Measurements from ENCODE around the gene IFNA1.
A peak's percentile ranks its signal among the peaks of the same experiment; 100 is the strongest.

The IFNA1 gene

DNA sequence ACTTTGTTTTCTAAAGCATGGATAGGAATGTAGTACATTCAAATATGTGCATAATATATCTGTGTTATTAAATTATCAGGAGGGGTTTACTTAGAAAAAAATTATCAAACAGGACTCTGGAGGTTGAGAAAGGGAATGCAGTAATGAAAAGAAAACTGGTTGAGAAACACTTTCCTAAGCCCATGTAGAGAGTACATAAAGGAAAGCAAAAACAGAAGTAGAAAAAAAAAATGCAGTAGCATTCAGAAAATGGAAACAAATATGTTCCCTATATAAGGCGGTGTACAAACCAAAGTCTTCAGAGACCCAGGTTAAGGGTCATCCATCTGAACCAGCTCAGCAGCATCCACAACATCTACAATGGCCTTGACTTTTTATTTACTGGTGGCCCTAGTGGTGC, 31.4 kb upstream of the IFNA1 start, which contains the start of gene IFNA8:
IFNA8 (plus strand) TSS at position 301 of the 400 bp plus-strand sequence; CDS start at position 361, 60 bp downstream.
- Histone ChIP-seq H3K4me3 (ENCODE audit: low read depth, low read length) (no peak within 1 kb of the TSS), H3K4me1 (ENCODE audit: control insufficient read depth, insufficient read depth, low read length) (no peaks in the 10 kb centered on the region), H3K27ac (ENCODE audit: extremely low read depth, low read depth, low read length) (no peak within 1 kb of the TSS), H3K36me3 (ENCODE audit: control insufficient read depth in 2 of 2, insufficient read depth in 1 of 2, low read length in 2 of 2) (no peaks in the 10 kb centered on the region), H3K9me3 (ENCODE audit: control insufficient read depth, insufficient read depth, low read depth, low read length) (no peaks in the 10 kb centered on the region)
- TF ChIP-seq, protein P1, sequence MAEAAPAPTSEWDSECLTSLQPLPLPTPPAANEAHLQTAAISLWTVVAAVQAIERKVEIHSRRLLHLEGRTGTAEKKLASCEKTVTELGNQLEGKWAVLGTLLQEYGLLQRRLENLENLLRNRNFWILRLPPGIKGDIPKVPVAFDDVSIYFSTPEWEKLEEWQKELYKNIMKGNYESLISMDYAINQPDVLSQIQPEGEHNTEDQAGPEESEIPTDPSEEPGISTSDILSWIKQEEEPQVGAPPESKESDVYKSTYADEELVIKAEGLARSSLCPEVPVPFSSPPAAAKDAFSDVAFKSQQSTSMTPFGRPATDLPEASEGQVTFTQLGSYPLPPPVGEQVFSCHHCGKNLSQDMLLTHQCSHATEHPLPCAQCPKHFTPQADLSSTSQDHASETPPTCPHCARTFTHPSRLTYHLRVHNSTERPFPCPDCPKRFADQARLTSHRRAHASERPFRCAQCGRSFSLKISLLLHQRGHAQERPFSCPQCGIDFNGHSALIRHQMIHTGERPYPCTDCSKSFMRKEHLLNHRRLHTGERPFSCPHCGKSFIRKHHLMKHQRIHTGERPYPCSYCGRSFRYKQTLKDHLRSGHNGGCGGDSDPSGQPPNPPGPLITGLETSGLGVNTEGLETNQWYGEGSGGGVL (tag by site-specific recombination; IDR thresholded peaks at IDR 0.05): no peak
- TF ChIP-seq PRDM1 (tag by site-specific recombination; IDR thresholded peaks at IDR 0.05): 0 out of 2 replicates have a peak, but pooled peaks have one; percentile 14
- POLR2A ChIA-PET: no interaction called here
- CTCF ChIA-PET: interaction anchor here (1.0 to 5.9 kb wide), 2 partner anchors 13 to 225 kb away, joined by 3 to 28 read pairs; no protein-coding TSS in a partner anchor

DNA sequence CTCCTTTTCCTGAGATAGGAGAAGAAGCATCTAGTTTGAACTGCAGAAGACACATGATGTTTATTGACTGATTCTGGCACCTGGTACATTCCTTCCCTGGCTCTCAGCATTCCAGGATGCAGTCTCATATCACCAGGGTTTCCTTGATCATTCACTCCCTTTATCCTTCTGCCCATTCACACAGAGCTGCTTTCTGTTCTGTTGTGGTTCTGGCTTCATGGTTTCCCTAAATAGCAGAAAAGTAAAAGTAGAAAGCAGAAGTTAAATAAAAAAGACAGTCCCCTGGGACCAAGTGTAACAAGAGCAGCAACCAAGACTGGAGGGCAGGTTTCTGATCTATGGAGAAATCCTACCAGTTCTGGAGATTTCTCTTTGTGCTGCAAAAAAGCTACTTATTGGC, 28.1 kb upstream of the IFNA1 start:
- no peaks in the 10 kb centered on the region for H3K4me1 ChIP-seq (ENCODE audit: control insufficient read depth, insufficient read depth, low read length)

DNA sequence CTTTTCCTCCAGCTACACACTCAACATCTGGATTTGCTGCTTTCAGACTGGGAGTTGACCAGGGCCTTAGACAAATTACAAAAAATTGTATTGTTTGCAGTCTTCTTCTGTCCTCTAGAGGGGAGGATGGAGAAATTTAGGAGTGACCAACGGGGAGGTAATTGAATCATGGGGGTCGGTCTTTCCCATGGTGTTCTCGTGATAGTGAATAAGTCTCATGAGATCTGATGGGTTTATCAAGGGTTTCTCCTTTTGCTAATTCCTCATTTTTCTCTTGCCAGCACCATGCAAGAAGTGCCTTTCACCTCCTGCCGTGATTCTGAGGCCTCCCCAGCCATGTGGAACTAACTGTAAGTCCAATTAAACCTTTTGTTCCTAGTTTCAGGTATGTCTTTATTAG, 27.1 kb upstream of the IFNA1 start:
- TF ChIP-seq ZIC2 (tag by site-specific recombination; IDR thresholded peaks at IDR 0.05) (no peak), ZNF114 (tag by site-specific recombination; IDR thresholded peaks at IDR 0.05) (no peak), ZNF175 (tag by site-specific recombination; IDR thresholded peaks at IDR 0.05) (no peak), ZNF184 (tag by site-specific recombination; IDR thresholded peaks at IDR 0.05) (no peak), ZNF600 (tag by site-specific recombination; IDR thresholded peaks at IDR 0.05) (no peak), ZNF768 (tag by site-specific recombination; IDR thresholded peaks at IDR 0.05) (no peak), ZBTB48 (tag by site-specific recombination; IDR thresholded peaks at IDR 0.05) (no peak), ZNF404 (tag by site-specific recombination; IDR thresholded peaks at IDR 0.05) (no peak), ZEB2 (tag by site-specific recombination; IDR thresholded peaks at IDR 0.05) (no peak), ZBTB7A (tag by site-specific recombination; IDR thresholded peaks at IDR 0.05; ENCODE audit: low read depth) (no peak), ZNF16 (tag by site-specific recombination; IDR thresholded peaks at IDR 0.05; ENCODE audit: low read depth) (no peak), ZNF473 (tag by site-specific recombination; IDR thresholded peaks at IDR 0.05) (no peak), ZNF707 (tag by site-specific recombination; IDR thresholded peaks at IDR 0.05) (no peak), ZXDB (tag by site-specific recombination; IDR thresholded peaks at IDR 0.05) (no peak), FEZF1 (tag by site-specific recombination; IDR thresholded peaks at IDR 0.05) (no peak)
- TF ChIP-seq, protein P2, sequence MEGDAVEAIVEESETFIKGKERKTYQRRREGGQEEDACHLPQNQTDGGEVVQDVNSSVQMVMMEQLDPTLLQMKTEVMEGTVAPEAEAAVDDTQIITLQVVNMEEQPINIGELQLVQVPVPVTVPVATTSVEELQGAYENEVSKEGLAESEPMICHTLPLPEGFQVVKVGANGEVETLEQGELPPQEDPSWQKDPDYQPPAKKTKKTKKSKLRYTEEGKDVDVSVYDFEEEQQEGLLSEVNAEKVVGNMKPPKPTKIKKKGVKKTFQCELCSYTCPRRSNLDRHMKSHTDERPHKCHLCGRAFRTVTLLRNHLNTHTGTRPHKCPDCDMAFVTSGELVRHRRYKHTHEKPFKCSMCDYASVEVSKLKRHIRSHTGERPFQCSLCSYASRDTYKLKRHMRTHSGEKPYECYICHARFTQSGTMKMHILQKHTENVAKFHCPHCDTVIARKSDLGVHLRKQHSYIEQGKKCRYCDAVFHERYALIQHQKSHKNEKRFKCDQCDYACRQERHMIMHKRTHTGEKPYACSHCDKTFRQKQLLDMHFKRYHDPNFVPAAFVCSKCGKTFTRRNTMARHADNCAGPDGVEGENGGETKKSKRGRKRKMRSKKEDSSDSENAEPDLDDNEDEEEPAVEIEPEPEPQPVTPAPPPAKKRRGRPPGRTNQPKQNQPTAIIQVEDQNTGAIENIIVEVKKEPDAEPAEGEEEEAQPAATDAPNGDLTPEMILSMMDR (tag by site-specific recombination; IDR thresholded peaks at IDR 0.05): no peak
- TF ChIP-seq, protein P3, sequence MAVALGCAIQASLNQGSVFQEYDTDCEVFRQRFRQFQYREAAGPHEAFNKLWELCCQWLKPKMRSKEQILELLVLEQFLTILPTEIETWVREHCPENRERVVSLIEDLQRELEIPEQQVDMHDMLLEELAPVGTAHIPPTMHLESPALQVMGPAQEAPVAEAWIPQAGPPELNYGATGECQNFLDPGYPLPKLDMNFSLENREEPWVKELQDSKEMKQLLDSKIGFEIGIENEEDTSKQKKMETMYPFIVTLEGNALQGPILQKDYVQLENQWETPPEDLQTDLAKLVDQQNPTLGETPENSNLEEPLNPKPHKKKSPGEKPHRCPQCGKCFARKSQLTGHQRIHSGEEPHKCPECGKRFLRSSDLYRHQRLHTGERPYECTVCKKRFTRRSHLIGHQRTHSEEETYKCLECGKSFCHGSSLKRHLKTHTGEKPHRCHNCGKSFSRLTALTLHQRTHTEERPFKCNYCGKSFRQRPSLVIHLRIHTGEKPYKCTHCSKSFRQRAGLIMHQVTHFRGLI (tag by site-specific recombination; IDR thresholded peaks at IDR 0.05): no peak
- CTCF ChIA-PET: interaction anchor here (0.6 to 1.3 kb wide), 5 partner anchors 20 to 168 kb away, joined by 3 read pairs; no protein-coding TSS in a partner anchor
- POLR2A ChIA-PET: no interaction called here
- H3K9me3 ChIP-seq (ENCODE audit: control insufficient read depth, insufficient read depth, low read depth, low read length): no peaks in the 10 kb centered on the region
- no peak overlapping the region for H3K27ac ChIP-seq (ENCODE audit: extremely low read depth, low read depth, low read length)
- H3K4me3 ChIP-seq (ENCODE audit: low read depth, low read length): no peak overlapping the region
- no peaks in the 10 kb centered on the region for H3K36me3 ChIP-seq (ENCODE audit: control insufficient read depth in 2 of 2, insufficient read depth in 1 of 2, low read length in 2 of 2)
- no peaks in the 10 kb centered on the region for H3K4me1 ChIP-seq (ENCODE audit: control insufficient read depth, insufficient read depth, low read length)

More for the DNA sequence above, 28.1 kb upstream of the IFNA1 start:
- Histone ChIP-seq H3K4me3 (ENCODE audit: low read depth, low read length) (no peak overlapping the region), H3K9me3 (ENCODE audit: control insufficient read depth, insufficient read depth, low read depth, low read length) (no peaks in the 10 kb centered on the region), H3K36me3 (ENCODE audit: control insufficient read depth in 2 of 2, insufficient read depth in 1 of 2, low read length in 2 of 2) (no peaks in the 10 kb centered on the region), H3K27ac (ENCODE audit: extremely low read depth, low read depth, low read length) (no peak overlapping the region)
- TF ChIP-seq ZNF132 (tag by site-specific recombination; IDR thresholded peaks at IDR 0.05; ENCODE audit: borderline replicate concordance): no peak
- no peak for TF ChIP-seq ZFHX2 (tag by site-specific recombination; conservative IDR thresholded peaks at IDR 0.05)
- ChIA-PET POLR2A (no interaction called here), CTCF (interaction anchor here (0.6 to 1.0 kb wide), 3 partner anchors 20 to 208 kb away, joined by 3 read pairs; no protein-coding TSS in a partner anchor)

All from HEK293 (cell line).